GM18870 (cell line): ENCODE results near the gene MYG1.

Experiments used
- ATAC-seq: cut with Tn5 transposase; IDR thresholded peaks from one replicate; pipeline ENCODE4 v1.9.1; 2021; ENCODE audit warnings: moderate library complexity; ENCODE audit not compliant: unreplicated experiment

MYG1 gene

GRCh38 chr12:53353257-53353655 lies 53.8 kb downstream of the MYG1 start:
- ATAC-seq, result no peak

- ATAC-seq, result no peak
These were observed 55.6 kb downstream of the MYG1 start for GRCh38 chr12:53355121-53355520.
